IMR-90 (cell line): ENCODE measurements around the gene PYGM.

Source experiments
- BHLHE40 ChIP-seq: fragments of 150-350 bp; IDR thresholded peaks from 2 replicates; pipeline ENCODE4 v1.6.1; 2016; ENCODE audit warnings: mild to moderate bottlenecking, low read depth, low read length
- CEBPB ChIP-seq: IDR thresholded peaks from 2 replicates; pipeline ENCODE4 v1.6.1; 2012; ENCODE audit warnings: low read depth, low read length, improper control_type of control experiment
- CHD1 ChIP-seq: IDR thresholded peaks from 2 replicates; pipeline ENCODE4 v1.6.1; 2012; ENCODE audit warnings: low read depth, low read length, improper control_type of control experiment
- CTCF ChIP-seq: conservative IDR thresholded peaks from 2 replicates; pipeline ENCODE4 v1.5.1; 2012; ENCODE audit warnings: mild to moderate bottlenecking, low read depth, low read length, improper control_type of control experiment
- FOS ChIP-seq: fragments of 150-350 bp; IDR thresholded peaks from 2 replicates; pipeline ENCODE4 v1.6.1; 2016; ENCODE audit warnings: low read depth, low read length
- MAFK ChIP-seq: IDR thresholded peaks from 2 replicates; pipeline ENCODE4 v1.6.1; 2012; ENCODE audit warnings: low read depth, low read length, improper control_type of control experiment
- MAZ ChIP-seq: IDR thresholded peaks from 2 replicates; pipeline ENCODE4 v1.6.1; 2012; ENCODE audit warnings: low read depth, mild to moderate bottlenecking, low read length, improper control_type of control experiment, moderate library complexity, borderline replicate concordance
- POLR2A ChIP-seq: IDR thresholded peaks from 2 replicates; pipeline ENCODE4 v1.6.1; 2012; ENCODE audit warnings: mild to moderate bottlenecking, low read depth, low read length
- RAD21 ChIP-seq: IDR thresholded peaks from 2 replicates; pipeline ENCODE4 v1.6.1; 2012; ENCODE audit warnings: low read length, improper control_type of control experiment
- RCOR1 ChIP-seq: IDR thresholded peaks from 2 replicates; pipeline ENCODE4 v1.6.1; 2012; ENCODE audit warnings: mild to moderate bottlenecking, low read length, improper control_type of control experiment; ENCODE audit not compliant: insufficient replicate concordance
- RFX5 ChIP-seq: IDR thresholded peaks from 2 replicates; pipeline ENCODE4 v1.8.0; 2012; ENCODE audit warnings: low read depth, mild to moderate bottlenecking, low read length, moderate library complexity
- SMC3 ChIP-seq: fragments of 150-350 bp; IDR thresholded peaks from 2 replicates; pipeline ENCODE4 v1.6.1; 2016; ENCODE audit warnings: low read depth, mild to moderate bottlenecking, antibody characterized with exemption, low read length, moderate library complexity
- USF2 ChIP-seq: fragments of 150-350 bp; IDR thresholded peaks from 2 replicates; pipeline ENCODE4 v1.6.1; 2017; ENCODE audit warnings: mild to moderate bottlenecking, antibody characterized with exemption, low read length, low read depth

GRCh38 chr11:64703048-64703447, 56.7 kb downstream of the PYGM start:
- no peak for TF ChIP-seq POLR2A
- TF ChIP-seq CTCF = no peak
- TF ChIP-seq RAD21 = no peak
- TF ChIP-seq SMC3 = no peak
- TF ChIP-seq CEBPB = no peak
- TF ChIP-seq FOS = no peak
- no peak for TF ChIP-seq RFX5
- no peak for TF ChIP-seq CHD1
- no peak for TF ChIP-seq USF2
- TF ChIP-seq MAFK = no peak
- no peak for TF ChIP-seq BHLHE40
- no peak for TF ChIP-seq MAZ
- TF ChIP-seq RCOR1 = no peak
